AG09319 (cell line): Measurements from ENCODE around the gene CLDN5.

Experiments used
- DNase-seq: peaks from one replicate; pipeline ENCODE4 v3.0.0-alpha.2; 2010; ENCODE audit warnings: low read depth; ENCODE audit errors: extremely low read depth
- CTCF ChIP-seq: IDR thresholded peaks from 2 replicates; pipeline ENCODE4 v1.5.1; 2011; ENCODE audit warnings: low read depth, mild to moderate bottlenecking, inconsistent platforms, low read length, moderate library complexity

The CLDN5 gene

GRCh38 chr22:19516378-19517170, 7.6 kb downstream of the CLDN5 start:
- no peak for TF ChIP-seq CTCF

GRCh38 chr22:19515654-19516377, 8.4 kb downstream of the CLDN5 start:
- no peak for TF ChIP-seq CTCF
- DNase-seq: no peak

More at GRCh38 chr22:19516378-19517170, 7.6 kb downstream of the CLDN5 start:
- DNase-seq: no peak

GRCh38 chr22:19514831-19515565, 9.2 kb downstream of the CLDN5 start:
- no peak for DNase-seq
- no peak for TF ChIP-seq CTCF

GRCh38 chr22:19513823-19514222, 10.4 kb downstream of the CLDN5 start:
- TF ChIP-seq CTCF: no peak
- DNase-seq: no peak

GRCh38 chr22:19510919-19511341, 13.3 kb downstream of the CLDN5 start:
- no peak for DNase-seq
- no peak for TF ChIP-seq CTCF

GRCh38 chr22:19509923-19510322, 14.3 kb downstream of the CLDN5 start:
- DNase-seq: no peak
- TF ChIP-seq CTCF: no peak
